HG02852 (cell line): ENCODE results near the gene THOC2.
"Not testable (repeated sequence)": the region's sequence is repeated elsewhere in the genome, so short reads cannot be mapped to it uniquely, and the experiment has no call there.

ENCODE experiments used
- ATAC-seq: cut with Tn5 transposase; IDR thresholded peaks from one replicate; pipeline ENCODE4 v1.9.1; 2021; ENCODE audit warnings: mild to moderate bottlenecking, moderate library complexity; ENCODE audit not compliant: unreplicated experiment

Gene THOC2

GRCh38 chrX:123735137-123735536, 2.3 kb upstream of the THOC2 start:
- ATAC-seq, result not testable (repeated sequence)

- ATAC-seq, result not testable (repeated sequence)
Measured at GRCh38 chrX:123734079-123734478, 1.2 kb upstream of the THOC2 start.

DNA sequence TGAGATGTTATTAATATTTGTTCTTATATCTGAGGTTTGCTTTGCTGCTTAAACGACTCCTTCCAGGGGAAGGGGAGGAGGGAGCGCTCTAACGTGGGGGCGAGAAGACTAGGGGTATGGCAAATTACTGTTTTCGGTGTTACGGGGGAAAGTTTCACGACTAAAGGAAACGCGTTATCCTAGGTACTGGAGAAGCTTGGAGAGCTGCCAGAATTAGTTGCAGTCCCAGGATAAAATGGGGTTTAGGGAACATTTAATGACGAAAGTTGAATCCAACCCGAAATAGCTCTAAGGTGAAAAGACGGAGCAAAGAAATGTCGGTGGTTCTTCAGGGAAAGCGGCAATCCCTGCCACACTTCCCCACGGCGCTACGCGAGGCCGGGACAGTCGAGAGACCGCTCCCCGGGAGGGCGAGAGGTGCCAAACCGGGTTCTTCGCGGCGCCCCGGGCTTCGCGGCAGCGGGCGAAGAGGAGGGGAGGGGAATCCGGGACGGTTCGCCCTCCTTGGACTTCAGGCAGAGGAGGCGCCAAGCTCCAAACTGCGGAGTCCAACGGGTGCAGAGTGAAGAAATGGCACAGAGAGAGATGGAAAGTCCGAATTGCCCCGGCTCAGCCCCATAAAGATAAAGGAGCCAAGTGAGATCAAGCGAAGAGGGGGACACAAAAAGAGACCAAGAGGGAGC, 724 bp downstream of the THOC2 start:
- peak; percentile 8 for ATAC-seq

DNA sequence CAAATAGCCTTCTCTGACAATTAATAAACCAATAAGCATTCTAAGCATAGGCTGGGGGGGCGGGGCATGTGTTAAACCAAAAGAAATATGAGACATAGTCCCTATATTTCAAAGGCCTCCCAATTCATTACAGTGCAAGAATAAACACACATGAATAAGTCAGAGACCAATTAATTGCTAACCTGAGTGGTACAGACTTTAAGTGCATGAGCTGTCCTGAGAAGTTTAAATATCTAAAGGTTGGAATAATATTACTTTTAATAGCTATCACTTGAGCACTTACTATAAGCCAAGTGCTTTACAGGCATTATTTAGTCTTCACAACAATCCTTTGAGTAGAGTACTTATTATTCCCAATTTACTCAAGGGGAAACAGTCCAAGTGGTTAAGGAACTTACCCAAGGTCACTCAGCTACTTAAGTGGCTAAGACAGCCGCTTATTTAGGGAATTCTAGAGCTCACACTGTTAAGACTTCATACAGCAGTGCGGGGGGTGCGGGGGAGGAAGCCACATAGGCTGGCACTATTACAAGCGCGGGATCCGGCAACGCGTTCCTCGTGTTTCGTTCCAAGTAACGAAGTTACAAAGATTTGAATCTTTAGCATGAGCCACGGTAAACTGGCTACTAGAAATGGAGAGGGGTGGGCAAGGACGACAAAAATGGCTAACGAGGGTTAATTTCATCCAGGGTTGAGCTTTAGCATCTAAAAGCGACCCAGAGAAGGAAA, 1.4 kb downstream of the THOC2 start:
- ATAC-seq, result no peak

GRCh38 chrX:123728554-123728953, 4.3 kb downstream of the THOC2 start:
- ATAC-seq, result no peak

DNA sequence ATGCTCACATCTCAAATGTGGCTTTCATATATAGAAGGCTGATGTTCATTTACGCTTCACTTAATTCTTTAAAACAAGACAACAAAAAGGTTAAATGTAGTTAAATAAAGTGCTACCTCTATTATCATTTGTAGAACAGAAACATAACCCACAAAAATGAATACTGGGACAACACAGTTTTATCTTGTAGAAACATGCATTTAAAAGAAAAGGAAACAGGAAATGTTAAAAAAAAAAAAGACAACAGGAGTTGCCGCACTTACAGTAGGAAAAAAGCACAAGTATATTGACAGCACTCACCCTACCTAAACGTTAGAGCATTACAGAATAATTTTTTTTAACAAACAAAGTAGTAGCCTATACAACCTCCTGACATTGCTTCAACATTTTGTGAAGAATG, 4.8 kb downstream of the THOC2 start:
- no peak for ATAC-seq

GRCh38 chrX:123722193-123722592, 10.7 kb downstream of the THOC2 start:
- not testable (repeated sequence) for ATAC-seq

GRCh38 chrX:123720486-123720885, 12.4 kb downstream of the THOC2 start:
- no peak for ATAC-seq

DNA sequence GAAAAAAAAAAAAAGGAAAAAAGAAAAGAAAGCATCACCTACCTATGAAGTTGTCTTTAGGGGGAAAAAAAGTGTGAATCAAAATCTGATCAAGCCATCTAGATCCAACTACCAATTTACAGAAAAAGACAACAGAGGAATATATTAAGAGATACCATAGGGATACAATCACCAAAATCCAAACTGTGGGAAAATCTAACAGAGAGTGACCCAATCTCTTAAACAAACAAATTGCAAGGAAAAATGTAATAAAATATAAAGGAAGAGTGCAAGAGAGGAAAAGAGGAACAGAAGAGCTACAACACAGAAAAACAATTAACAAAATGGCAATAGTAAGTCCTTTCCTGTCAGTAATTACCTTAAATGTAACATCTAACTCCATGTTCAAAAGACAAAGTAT, 19.0 kb downstream of the THOC2 start:
- no peak for ATAC-seq

DNA sequence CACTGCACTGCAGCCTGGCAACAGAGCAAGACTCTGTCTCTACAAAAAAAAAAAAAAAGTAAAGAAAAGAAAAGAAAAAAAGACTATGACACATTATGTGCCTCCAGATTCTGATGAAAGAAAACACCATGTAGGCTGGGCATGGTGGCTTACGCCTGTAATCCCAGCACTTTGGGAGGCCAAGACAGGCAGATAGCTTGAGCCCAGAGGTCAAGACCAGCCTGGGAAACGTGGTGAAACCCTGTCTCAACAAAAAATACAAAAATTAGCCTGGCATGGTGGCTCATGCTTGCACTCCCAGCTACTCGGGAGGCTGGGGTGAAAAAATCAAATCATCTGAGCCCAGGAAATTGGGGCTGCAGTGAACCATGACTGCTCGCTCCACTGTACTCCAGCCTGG, 19.4 kb downstream of the THOC2 start:
- no peak for ATAC-seq

GRCh38 chrX:123711201-123711600, 21.7 kb downstream of the THOC2 start:
- not testable (repeated sequence) for ATAC-seq

DNA sequence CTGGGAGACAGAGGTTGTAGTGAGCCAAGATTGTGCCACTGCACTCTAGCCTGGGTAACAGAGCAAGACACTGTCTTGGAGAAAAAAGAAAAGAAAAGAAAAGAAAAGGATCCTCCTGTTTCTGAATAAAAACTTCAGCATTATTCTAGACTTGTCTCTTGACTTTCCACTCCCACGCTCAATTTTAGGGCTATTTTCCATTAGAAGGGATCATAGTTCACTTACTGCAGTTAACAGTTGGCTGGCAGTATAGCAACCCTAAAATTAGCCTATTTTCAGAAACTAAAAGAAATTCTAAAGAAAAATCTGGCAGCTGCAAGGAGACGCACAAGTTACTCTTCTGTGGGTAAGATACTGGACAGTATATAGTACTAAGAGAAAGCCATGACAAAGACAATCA, 28.1 kb downstream of the THOC2 start:
- no peak for ATAC-seq

DNA sequence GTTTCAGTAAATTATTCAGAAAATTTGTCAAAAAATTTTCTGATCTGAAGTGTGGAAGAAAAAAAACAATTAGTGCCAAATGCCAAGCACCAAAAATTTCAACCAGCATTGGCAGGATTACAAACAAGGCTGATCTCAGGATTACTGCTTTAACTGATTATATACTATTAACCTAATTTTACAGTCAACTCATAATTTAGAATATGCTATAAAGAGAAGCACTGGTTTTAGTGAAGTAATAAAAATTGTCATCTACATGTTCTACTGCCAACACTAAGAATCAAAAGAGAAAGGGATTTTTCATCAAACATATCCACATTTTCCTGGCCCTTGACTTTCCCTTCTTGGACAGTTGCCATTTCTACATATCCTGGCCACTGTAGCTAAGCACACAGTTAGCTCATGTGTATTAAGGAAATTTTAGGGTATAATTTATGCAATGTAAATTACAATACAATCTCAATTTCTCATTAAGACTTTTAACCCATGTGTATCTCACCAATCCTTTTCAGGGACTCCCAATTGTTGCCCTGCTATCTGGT, 33.8 kb downstream of the THOC2 start:
- ATAC-seq, result no peak

- ATAC-seq, result no peak
Measured at GRCh38 chrX:123696334-123696733, 36.5 kb downstream of the THOC2 start.

DNA sequence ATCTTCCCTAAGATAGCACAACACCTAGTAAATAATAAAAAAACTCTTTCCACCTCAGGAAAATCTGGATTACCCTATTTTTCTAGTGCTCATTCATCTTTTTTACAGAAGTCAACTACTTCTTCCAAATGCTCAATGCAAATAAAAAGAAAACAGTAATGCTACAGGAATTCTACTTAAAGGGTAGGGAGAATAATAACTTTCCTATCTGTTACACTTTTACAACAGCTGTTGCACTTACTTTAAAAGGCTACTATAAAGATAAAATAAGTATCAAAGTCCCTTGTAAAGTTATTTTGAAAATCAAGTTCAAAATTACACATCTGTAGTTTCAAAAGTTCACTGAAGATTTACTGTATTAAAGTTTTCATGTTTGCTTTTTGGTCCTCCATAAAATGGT, 37.6 kb downstream of the THOC2 start:
- ATAC-seq, result no peak

- ATAC-seq, result no peak
Measured at GRCh38 chrX:123691776-123692175, 41.1 kb downstream of the THOC2 start.

DNA sequence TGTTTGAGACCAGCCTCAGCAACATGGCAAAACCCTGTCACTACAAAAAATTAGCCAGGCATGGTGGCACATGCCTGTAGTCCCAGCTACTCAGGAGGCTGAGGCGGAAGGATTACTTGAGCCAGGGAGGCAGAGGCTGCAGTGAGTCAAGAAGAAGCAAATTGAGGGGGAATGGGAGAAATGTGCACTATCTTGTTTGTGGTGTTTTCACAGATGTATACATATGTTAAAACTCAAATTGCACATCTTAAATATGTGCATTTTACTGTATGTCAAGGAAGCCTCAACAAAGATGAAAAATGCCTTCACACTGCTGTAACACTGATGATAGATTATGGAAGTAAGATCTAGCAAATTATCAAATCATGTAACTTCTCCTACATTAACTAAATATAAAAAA, 44.3 kb downstream of the THOC2 start:
- ATAC-seq, result no peak

DNA sequence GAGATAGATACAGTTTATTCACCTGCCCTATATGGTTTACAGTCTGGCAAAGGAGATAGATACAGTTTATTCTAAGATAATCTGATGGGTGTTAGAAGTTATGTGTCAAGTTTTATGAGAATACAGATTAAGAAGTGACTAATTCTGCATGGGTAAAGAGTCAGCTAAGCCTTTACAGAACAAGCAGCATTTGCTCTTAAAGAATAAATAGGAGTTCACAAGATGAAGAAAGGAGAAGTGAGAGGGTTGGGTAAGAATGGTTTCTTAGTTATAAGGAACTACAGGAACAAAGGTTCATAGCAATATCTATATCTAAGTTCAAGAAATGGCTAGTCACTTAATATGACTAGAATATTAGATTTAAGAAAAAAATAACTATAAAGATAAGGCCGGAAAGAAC, 47.6 kb downstream of the THOC2 start:
- no peak for ATAC-seq

- no peak for ATAC-seq
Measured at GRCh38 chrX:123682186-123682585, 50.7 kb downstream of the THOC2 start.

GRCh38 chrX:123679733-123680460, 53.0 kb downstream of the THOC2 start:
- not testable (repeated sequence) for ATAC-seq

- ATAC-seq, result no peak
Measured at GRCh38 chrX:123675154-123675553, 57.7 kb downstream of the THOC2 start.

DNA sequence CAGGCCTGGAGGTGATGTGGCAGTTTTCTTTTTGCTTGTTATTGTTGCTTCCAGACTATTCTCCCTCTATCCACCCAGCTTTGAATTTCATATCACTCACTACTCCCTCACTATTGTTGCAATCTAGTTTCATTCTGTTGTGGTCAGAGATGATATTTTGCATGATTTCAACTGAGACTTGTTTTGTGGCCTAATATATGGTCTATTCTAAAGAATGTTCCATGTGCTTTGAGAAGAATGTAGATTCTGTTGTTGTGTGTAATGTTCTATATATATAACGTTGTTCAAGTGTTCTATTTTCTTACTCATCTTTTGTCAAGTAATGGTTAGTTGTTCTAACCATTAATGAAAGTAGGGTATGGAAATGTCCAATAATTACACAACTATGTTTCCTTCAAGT, 59.0 kb downstream of the THOC2 start:
- no peak for ATAC-seq
